HG03064 (cell line): ENCODE measurements around the gene FOSL2.

Experiments
- ATAC-seq: cut with Tn5 transposase; IDR thresholded peaks from one replicate; pipeline ENCODE4 v1.9.1; 2021; ENCODE audit warnings: low read depth; ENCODE audit not compliant: unreplicated experiment

FOSL2 gene

GRCh38 chr2:28407976-28408690 lies 15.5 kb downstream of the FOSL2 start:
- ATAC-seq = no peak

DNA sequence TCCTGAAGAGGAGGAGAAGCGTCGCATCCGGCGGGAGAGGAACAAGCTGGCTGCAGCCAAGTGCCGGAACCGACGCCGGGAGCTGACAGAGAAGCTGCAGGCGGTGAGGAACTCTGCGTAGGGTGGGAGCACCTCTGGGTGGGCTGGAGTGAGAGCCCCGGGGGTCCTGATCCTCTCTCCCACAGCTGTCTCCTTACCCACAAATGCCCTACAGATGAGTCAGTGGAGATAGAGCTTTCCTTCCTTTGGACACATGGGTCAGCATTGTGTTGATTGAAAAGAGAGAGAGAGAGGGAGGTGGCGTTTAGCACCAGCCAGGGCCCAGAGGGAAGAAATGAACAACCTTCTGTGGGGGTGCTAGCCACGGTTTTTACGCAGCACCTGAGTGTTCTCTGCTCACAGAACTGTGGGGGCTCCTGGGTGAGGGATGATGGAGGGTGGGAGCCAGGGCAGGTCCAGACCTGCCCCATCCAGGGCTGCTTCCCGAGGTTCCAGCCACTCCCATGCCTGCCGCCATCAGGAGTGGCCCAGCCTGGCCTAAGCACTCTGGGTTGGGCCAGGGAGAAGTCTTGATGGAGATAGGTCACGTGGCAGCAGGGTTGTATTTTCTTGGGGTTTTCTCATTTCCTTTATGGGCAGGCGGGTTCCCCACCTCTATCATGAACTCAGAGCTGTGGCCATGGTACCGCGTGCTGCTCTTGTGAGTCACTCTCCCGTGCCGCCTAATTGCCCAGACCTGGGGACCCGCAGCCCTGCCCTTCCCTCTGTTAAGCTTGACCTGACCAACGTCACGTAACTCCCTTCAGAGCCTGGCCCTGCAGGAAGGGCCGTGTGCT lies 16.3 kb downstream of the FOSL2 start:
- ATAC-seq = no peak

GRCh38 chr2:28411166-28411755 lies 18.6 kb downstream of the FOSL2 start:
- ATAC-seq = no peak

DNA sequence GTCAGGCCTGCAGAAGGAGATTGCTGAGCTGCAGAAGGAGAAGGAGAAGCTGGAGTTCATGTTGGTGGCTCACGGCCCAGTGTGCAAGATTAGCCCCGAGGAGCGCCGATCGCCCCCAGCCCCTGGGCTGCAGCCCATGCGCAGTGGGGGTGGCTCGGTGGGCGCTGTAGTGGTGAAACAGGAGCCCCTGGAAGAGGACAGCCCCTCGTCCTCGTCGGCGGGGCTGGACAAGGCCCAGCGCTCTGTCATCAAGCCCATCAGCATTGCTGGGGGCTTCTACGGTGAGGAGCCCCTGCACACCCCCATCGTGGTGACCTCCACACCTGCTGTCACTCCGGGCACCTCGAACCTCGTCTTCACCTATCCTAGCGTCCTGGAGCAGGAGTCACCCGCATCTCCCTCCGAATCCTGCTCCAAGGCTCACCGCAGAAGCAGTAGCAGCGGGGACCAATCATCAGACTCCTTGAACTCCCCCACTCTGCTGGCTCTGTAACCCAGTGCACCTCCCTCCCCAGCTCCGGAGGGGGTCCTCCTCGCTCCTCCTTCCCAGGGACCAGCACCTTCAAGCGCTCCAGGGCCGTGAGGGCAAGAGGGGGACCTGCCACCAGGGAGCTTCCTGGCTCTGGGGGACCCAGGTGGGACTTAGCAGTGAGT lies 19.4 kb downstream of the FOSL2 start:
- no peak for ATAC-seq

- no peak for ATAC-seq
These were observed 20.0 kb downstream of the FOSL2 start for GRCh38 chr2:28412625-28413151.

DNA sequence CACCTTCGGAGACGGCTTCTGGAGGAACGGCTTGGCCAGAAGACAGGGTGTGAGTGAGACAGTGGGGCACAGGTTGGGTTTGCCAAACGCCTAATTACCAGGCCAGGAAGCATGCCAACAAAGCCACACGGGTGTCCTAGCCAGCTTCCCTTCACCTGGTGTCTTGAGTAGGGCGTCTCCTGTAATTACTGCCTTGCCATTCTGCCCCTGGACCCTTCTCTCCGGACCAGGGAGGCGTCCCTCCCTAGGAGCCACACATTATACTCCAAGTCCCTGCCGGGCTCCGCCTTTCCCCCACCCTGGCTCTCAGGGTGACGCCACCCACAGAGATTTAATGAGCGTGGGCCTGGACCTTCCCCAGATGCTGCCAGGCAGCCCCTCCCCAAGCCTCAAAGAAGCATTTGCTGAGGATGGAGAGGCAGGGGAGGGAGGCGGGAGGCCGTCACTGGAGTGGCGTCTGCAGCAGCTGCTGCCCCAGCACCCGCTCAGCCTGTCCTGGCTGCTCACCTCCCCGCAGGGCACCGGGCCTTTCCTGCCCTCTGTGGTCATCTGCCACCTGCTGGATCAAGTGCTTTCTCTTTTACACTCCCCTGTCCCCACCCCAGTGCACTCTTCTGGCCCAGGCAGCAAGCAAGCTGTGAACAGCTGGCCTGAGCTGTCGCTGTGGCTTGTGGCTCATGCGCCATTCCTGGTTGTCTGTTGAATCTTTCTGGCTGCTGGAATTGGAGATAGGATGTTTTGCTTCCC lies 20.7 kb downstream of the FOSL2 start:
- no peak for ATAC-seq

GRCh38 chr2:28413899-28414295 lies 21.2 kb downstream of the FOSL2 start:
- no peak for ATAC-seq

GRCh38 chr2:28414583-28414982 lies 21.9 kb downstream of the FOSL2 start:
- ATAC-seq = no peak

GRCh38 chr2:28415010-28415409 lies 22.4 kb downstream of the FOSL2 start:
- ATAC-seq = no peak

DNA sequence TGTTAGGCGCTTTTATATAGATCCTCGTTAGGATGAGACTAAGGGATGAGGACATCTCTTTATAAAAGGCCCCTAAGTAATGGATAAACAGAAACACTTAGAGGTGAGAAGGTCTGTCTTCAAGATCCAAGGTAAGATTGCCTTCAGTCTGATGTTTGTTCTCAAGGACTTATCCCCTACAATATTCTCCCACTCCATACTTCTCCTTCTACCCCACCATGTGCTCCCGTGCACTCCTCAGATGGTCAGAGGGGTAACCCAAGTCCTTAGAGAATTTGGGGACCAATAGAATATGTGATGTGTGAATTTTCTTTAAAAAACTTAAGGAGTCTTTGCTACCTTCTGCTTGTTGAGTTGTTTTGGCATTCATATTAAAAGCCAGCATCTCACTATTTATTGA lies 23.1 kb downstream of the FOSL2 start:
- no peak for ATAC-seq

GRCh38 chr2:28419003-28419402 lies 26.3 kb downstream of the FOSL2 start:
- no peak for ATAC-seq

GRCh38 chr2:28419443-28420270 lies 27.0 kb downstream of the FOSL2 start:
- no peak for ATAC-seq

DNA sequence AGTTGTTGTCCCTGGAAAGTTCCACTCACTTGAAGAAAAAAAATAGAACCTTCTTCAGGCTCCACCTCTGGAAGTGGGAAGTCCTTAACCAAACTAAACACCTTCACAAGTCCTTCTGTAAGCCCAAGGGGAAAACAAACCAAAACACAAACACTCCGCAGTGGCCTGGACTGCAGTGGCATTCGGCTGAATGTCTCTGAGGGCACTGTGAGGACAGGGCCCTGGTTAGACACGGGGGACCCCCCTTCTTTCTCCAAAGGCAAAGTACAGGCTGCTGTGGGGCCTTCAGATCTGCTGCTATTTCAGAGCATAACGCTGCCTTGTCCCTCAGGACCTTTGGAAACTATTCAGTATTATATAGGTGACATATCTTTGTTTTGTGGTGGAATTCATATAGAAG lies 28.1 kb downstream of the FOSL2 start:
- no peak for ATAC-seq

DNA sequence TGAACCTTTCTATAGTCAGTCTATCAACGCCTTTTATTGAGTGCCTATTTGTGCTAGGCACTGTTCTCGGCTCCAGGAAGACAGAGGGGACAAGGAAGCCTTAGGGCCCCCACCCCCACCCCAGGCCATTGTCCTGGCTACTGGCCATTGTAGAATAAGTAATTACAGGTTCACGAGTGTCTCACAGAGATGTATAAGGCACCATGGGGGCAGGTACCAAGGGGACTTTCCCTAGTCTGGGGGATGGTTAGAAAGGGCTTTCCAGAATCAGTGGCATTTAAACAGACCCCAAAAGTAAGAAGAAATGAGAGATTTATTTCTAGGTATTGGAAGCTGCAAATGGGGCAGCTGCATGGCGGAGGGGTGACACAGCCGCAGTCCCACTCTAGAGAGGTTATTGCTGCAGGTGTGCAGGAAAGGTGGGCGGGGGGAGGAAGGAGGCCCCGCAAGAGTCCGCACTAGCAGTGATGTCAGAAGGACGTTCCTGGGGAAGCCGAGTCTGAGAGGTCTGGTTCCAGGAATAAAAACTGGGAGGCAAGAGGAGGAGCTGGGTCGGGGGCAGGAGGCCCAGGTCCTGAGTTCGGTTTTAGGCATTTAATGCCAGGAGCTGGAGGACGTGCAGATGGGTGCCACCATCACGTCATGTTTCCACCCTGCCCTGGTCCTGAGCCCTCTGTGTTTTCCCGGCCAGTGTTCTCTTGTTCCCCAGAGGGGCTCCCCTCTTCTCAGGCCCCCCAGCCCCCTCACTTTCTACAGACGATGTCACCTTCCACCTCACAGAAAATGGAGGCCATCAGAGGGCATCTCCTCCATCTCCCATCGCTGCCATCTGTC lies 30.5 kb downstream of the FOSL2 start:
- ATAC-seq = no peak

DNA sequence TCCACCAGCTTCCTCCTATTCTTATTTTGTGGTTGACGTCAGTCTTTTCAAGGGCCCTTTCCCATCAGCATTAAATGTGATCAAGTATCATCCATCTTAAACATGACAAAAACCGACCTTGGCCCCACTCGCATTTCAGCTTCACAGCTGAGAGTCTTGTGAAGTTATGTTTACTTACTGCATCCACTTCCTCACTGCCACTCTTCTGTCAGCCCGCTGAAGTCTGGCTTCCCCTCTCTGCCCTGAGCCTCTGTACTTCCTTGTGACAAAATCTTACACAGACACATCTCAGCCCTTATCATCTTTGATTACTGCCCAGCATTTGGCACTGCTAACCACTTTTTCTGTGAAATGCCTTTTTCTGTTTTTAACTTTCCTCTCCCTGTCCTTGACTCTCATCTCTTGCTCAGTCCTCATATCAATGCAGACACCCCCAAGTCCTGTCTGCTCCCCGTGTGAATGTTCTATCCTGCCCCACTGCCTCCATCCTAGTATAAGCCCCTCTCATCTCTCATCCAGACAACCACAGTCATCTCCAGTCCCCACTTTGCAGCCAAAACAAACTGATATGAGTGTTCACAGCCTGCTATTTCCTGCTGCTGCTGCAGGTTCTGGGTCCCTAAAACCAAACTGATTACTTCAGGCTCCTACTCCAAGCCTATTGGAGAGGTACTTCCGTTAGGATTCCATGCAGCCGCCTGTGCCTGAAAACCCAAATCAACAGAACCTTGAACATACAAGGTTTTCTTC lies 31.4 kb downstream of the FOSL2 start:
- ATAC-seq = no peak

- no peak for ATAC-seq
These were observed 32.3 kb downstream of the FOSL2 start for GRCh38 chr2:28424799-28425463.

DNA sequence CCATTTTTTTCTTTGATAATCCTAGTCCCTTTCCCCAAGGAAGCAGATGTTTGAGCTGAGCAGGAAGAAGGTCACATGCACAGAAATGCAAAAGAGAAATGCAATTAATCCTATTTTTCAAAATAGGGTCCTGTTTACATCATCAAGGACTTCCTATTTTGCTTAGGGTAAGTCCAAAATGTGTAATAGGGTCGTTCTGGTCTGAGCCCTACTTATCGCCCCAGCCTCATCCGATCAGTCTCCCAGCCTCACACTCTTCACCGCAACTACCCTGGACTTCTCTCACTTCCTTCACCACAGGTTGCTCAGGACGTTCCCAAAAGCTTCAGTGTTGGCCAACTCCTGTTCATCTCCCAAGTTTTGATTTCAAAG lies 32.8 kb downstream of the FOSL2 start:
- ATAC-seq = no peak
